Keratinocyte (primary cell): ENCODE measurements around the gene HDAC5. TPM values are rescaled to one million over a fixed set of nuclear protein-coding genes. Genes with fewer than 3 reads are reported as not detected.
"Not testable (repeated sequence)": the region's sequence is repeated elsewhere in the genome, so short reads cannot be mapped to it uniquely, and the experiment has no call there.

Experiments
- DNase-seq: peaks from one replicate; pipeline ENCODE4 v3.0.0-alpha.2; 2011; ENCODE audit warnings: low read depth, missing footprints, low spot score
- FAIRE-seq: peaks from 2 replicates; lab custom pipeline; 2011; peaks lifted over from hg19 to GRCh38; lab: Jason Lieb, UNC
- H2AFZ ChIP-seq: 2 replicates; pipeline ENCODE4 v1.6.0; 2012; ENCODE audit warnings: low read length, control low read depth, inconsistent platforms; ENCODE audit not compliant: control insufficient read depth
- H3K27ac ChIP-seq: 2 replicates; pipeline ENCODE4 v1.5.1; 2011; ENCODE audit warnings: low read length; ENCODE audit not compliant: control insufficient read depth, insufficient read depth
- H3K27me3 ChIP-seq: 3 replicates; pipeline ENCODE4 v1.6.0; 2011; ENCODE audit warnings: low read length; ENCODE audit not compliant: control insufficient read depth, insufficient read depth; ENCODE audit errors: extremely low read depth
- H3K36me3 ChIP-seq, 2 experiments: 2 replicates in 1 of 2; 3 replicates in 1 of 2; pipeline ENCODE4 v1.5.1; 2011; ENCODE audit warnings: low read length in 2 of 2, mild to moderate bottlenecking in 1 of 2; ENCODE audit not compliant: control insufficient read depth in 2 of 2, insufficient read depth in 2 of 2; ENCODE audit errors: extremely low read depth in 1 of 2
- H3K4me1 ChIP-seq: 3 replicates; pipeline ENCODE4 v1.5.1; 2011; ENCODE audit warnings: low read length; ENCODE audit not compliant: control insufficient read depth, insufficient read depth; ENCODE audit errors: extremely low read depth
- H3K4me2 ChIP-seq: 3 replicates; pipeline ENCODE4 v1.6.0; 2011; ENCODE audit warnings: low read depth, low read length; ENCODE audit not compliant: control insufficient read depth, insufficient read depth; ENCODE audit errors: extremely low read depth
- H3K4me3 ChIP-seq, 3 experiments: fragments of 200-600 bp in 1 of 3; sonication (generic) in 1 of 3; 2 replicates in 2 of 3; 3 replicates in 1 of 3; pipeline ENCODE4 v1.5.1; 2011 to 2016; ENCODE audit warnings: low read length in 3 of 3, mild to moderate bottlenecking in 3 of 3, control low read depth in 2 of 3, inconsistent platforms in 1 of 3, low read depth in 1 of 3, mixed read lengths in 1 of 3, mixed run types in 1 of 3, moderate library complexity in 1 of 3; ENCODE audit not compliant: control insufficient read depth in 2 of 3, insufficient read depth in 2 of 3; ENCODE audit errors: extremely low read depth in 1 of 3
- H3K79me2 ChIP-seq: 2 replicates; pipeline ENCODE4 v1.6.0; 2012; ENCODE audit warnings: low read length; ENCODE audit not compliant: control insufficient read depth, insufficient read depth
- H3K9ac ChIP-seq: 3 replicates; pipeline ENCODE4 v1.6.0; 2011; ENCODE audit warnings: low read length; ENCODE audit not compliant: control insufficient read depth, insufficient read depth; ENCODE audit errors: extremely low read depth
- H3K9me1 ChIP-seq: 3 replicates; pipeline ENCODE4 v1.6.0; 2011; ENCODE audit warnings: low read length; ENCODE audit not compliant: control insufficient read depth, insufficient read depth; ENCODE audit errors: extremely low read depth
- H3K9me3 ChIP-seq: 2 replicates; pipeline ENCODE4 v1.5.1; 2012; ENCODE audit warnings: low read depth, low read length; ENCODE audit not compliant: control insufficient read depth
- H4K20me1 ChIP-seq: 3 replicates; pipeline ENCODE4 v1.6.0; 2011; ENCODE audit warnings: low read length; ENCODE audit not compliant: control insufficient read depth, insufficient read depth; ENCODE audit errors: extremely low read depth
- CTCF ChIP-seq, 3 experiments: IDR thresholded peaks in 1 of 3; conservative IDR thresholded peaks in 1 of 3; optimal IDR thresholded peaks in 1 of 3; 2 replicates in 2 of 3; 3 replicates in 1 of 3; pipeline versions ENCODE3 to v1.5.1; 2011; ENCODE audit warnings: low read length in 3 of 3, mild to moderate bottlenecking in 3 of 3, moderate library complexity in 2 of 3, control low read depth in 1 of 3, inconsistent platforms in 1 of 3; ENCODE audit not compliant: insufficient read depth in 2 of 3; ENCODE audit errors: extremely low read depth in 1 of 3
- EZH2 ChIP-seq: IDR thresholded peaks from one replicate; pipeline ENCODE4 v1.6.1; 2012; ENCODE audit warnings: inconsistent platforms, mild to moderate bottlenecking, low read length, moderate library complexity
- dilution Hi-C: fragments of 300-500 bp; cut with MboI; formaldehyde crosslinking; loops from one replicate; pipeline ENCODE4 v1.7.0; 2020; ENCODE audit warnings: low sequenced_read_pairs; ENCODE audit not compliant: extremely low pct_ligation_motif_present
- polyA plus RNA-seq, 5 experiments: library from polyadenylated mRNA; depleted of rRNA in 3 of 5; stranded (reverse) in 3 of 5; stranded (forward) in 1 of 5; unstranded in 1 of 5; fragments of >200 nt; gene quantifications; 1 replicate in 1 of 5; 2 replicates in 3 of 5; 3 replicates in 1 of 5; pipeline versions ENCODE4 v1.2.1 to v1.2.3, GENCODE V29; 2011 to 2012; ENCODE audit warnings: missing spikeins in 2 of 5, low read depth in 1 of 5, low replicate concordance in 1 of 5

HDAC5 gene
- polyA plus RNA-seq, 1 donor (not counting 4 experiments of a cell fraction or from before 2014, with no cell fraction given) = 4.5 TPM

- Histone ChIP-seq H3K4me3 (no peak overlapping the region), H3K79me2 (no peaks in the 10 kb centered on the region), H4K20me1 (no peaks in the 10 kb centered on the region), H3K36me3 (no peaks in the 10 kb centered on the region), H3K27me3 (no peaks in the 10 kb centered on the region), H3K4me1 (peaks cover under 1% of the 10 kb centered on the region), H3K9ac (no peak overlapping the region), H3K4me2 (no peak overlapping the region), H3K27ac (no peak overlapping the region), H3K9me3 (no peaks in the 10 kb centered on the region), H2AFZ (no peak overlapping the region), H3K9me1 (no peaks in the 10 kb centered on the region)
- TF ChIP-seq EZH2 (no peak), CTCF (optimal IDR thresholded peaks at IDR 0.05 in 1 of 3, IDR thresholded peaks at IDR 0.05 in 1 of 3, conservative IDR thresholded peaks at IDR 0.05 in 1 of 3; ENCODE audit: extremely low read depth in 1 of 3, insufficient read depth in 2 of 3, low read length in 3 of 3) (no peak)
- dilution Hi-C loops = no loop called here
- DNase-seq (no peak), FAIRE-seq (no peak)
These were observed 20.4 kb downstream of the HDAC5 start for GRCh38 chr17:44102849-44103622.

- dilution Hi-C loops, H4K20me1 ChIP-seq, H3K79me2 ChIP-seq, H3K9me3 ChIP-seq, H3K4me2 ChIP-seq, H3K9ac ChIP-seq, FAIRE-seq, H3K36me3 ChIP-seq, DNase-seq, H3K9me1 ChIP-seq, H3K4me3 ChIP-seq, H3K27me3 ChIP-seq, H3K4me1 ChIP-seq, H3K27ac ChIP-seq, H2AFZ ChIP-seq: not testable (repeated sequence)
These were observed 21.6 kb downstream of the HDAC5 start for GRCh38 chr17:44101858-44102257.
